Calu3 (cell line): Measurements from ENCODE around the gene TEAD1. TPM values are rescaled to one million over a fixed set of nuclear protein-coding genes. Genes with fewer than 3 reads are reported as not detected.

Experiments used
- BruUV-seq: library from RNA; stranded (reverse); fragments of 400-500 nt; replicated peaks from 2 replicates; lab custom pipeline; 2021; lab: Mats Ljungman, UMichigan
- CTCF ChIA-PET: fragments of 300-600 bp; sonication (Branson Sonifier 250); formaldehyde crosslinking; loops from one replicate; lab custom pipeline; 2022; ENCODE audit warnings: antibody characterized with exemption; lab: Charles Lee
- DNase-seq: peaks from one replicate; pipeline ENCODE4 v3.0.0; 2022
- H3K27ac Mint-ChIP-seq: one replicate; pipeline ENCODE4 v1.8.0; 2022; ENCODE audit warnings: mixed read lengths; ENCODE audit not compliant: unreplicated experiment
- H3K27me3 Mint-ChIP-seq: one replicate; pipeline ENCODE4 v1.8.0; 2022; ENCODE audit warnings: mixed read lengths; ENCODE audit not compliant: unreplicated experiment
- H3K36me3 Mint-ChIP-seq: one replicate; pipeline ENCODE4 v1.8.0; 2022; ENCODE audit warnings: mild to moderate bottlenecking, moderate library complexity, mixed read lengths; ENCODE audit not compliant: insufficient read depth, unreplicated experiment
- H3K4me1 Mint-ChIP-seq: one replicate; pipeline ENCODE4 v1.8.0; 2022; ENCODE audit warnings: mild to moderate bottlenecking, low read depth, mixed read lengths; ENCODE audit not compliant: unreplicated experiment
- H3K4me3 Mint-ChIP-seq: one replicate; pipeline ENCODE4 v1.8.0; 2022; ENCODE audit warnings: mild to moderate bottlenecking, low read depth, moderate library complexity, mixed read lengths; ENCODE audit not compliant: unreplicated experiment
- H3K9me3 Mint-ChIP-seq: one replicate; pipeline ENCODE4 v1.8.0; 2022; ENCODE audit warnings: low read depth, mixed read lengths; ENCODE audit not compliant: unreplicated experiment
- intact Hi-C: fragments of 100-400 bp; cut with micrococcal nuclease; formaldehyde crosslinking; loops from one replicate; pipeline ENCODE4 v1.10.0; 2022; ENCODE audit not compliant: unreplicated experiment
- total RNA-seq: library from RNA; stranded (reverse); gene quantifications from 2 replicates; pipeline ENCODE4 v1.2.3, GENCODE V29; 2022
- TF ChIP-seq, protein P1 (sequence below): fragments of 200-600 bp; IDR thresholded peaks from one replicate; pipeline ENCODE4 v1.8.0; 2022; ENCODE audit warnings: antibody characterized with exemption; ENCODE audit not compliant: unreplicated experiment

The TEAD1 gene
- total RNA-seq, 1 experiment from 2014 or later = 104 TPM

- H3K4me1 Mint-ChIP-seq = peaks cover 84% of the 10 kb centered on the region
- intact Hi-C loops = loop anchor here (5.0 kb wide), 1 partner anchor 49 kb away; no protein-coding TSS in a partner anchor
- no peak for DNase-seq
- no peaks in the 10 kb centered on the region for H3K27me3 Mint-ChIP-seq
- H3K36me3 Mint-ChIP-seq = no peaks in the 10 kb centered on the region
- no peak overlapping the region for H3K27ac Mint-ChIP-seq
- CTCF ChIA-PET = interaction anchor here (0.6 kb wide), 1 partner anchor 18 kb away, joined by 7 read pairs; no protein-coding TSS in a partner anchor
- BruUV-seq = no TSS peak
- no peak overlapping the region for H3K4me3 Mint-ChIP-seq
- H3K9me3 Mint-ChIP-seq = no peaks in the 10 kb centered on the region
- TF ChIP-seq, protein P1, sequence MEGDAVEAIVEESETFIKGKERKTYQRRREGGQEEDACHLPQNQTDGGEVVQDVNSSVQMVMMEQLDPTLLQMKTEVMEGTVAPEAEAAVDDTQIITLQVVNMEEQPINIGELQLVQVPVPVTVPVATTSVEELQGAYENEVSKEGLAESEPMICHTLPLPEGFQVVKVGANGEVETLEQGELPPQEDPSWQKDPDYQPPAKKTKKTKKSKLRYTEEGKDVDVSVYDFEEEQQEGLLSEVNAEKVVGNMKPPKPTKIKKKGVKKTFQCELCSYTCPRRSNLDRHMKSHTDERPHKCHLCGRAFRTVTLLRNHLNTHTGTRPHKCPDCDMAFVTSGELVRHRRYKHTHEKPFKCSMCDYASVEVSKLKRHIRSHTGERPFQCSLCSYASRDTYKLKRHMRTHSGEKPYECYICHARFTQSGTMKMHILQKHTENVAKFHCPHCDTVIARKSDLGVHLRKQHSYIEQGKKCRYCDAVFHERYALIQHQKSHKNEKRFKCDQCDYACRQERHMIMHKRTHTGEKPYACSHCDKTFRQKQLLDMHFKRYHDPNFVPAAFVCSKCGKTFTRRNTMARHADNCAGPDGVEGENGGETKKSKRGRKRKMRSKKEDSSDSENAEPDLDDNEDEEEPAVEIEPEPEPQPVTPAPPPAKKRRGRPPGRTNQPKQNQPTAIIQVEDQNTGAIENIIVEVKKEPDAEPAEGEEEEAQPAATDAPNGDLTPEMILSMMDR = no peak
Measured at GRCh38 chr11:12752868-12753524, 78.8 kb downstream of the TEAD1 start.

DNA sequence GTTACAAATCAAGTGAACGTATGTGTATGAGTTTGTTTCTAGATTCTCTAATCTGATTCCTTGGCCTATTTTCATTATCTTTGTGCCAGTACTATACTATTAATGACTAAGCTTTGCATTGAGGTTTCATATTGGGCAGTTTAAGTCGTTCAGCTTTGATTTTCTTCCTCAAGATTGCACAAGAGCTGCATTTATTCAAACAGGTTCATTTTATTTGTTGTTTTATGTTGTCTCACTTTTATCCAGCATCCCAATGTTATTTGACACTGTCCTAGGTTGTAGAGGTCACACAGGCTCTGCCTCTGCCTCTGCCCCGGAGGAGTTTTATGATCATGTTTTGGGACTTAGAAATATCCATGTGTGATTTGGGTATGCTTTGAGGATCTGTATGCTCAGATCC lies 79.8 kb downstream of the TEAD1 start:
- CTCF ChIA-PET = interaction anchor here (0.5 to 1.5 kb wide), 2 partner anchors 16 to 111 kb away, joined by 3 read pairs; no protein-coding TSS in a partner anchor
- TF ChIP-seq, protein P1 = no peak
- DNase-seq = no peak
- no TSS peak for BruUV-seq
- no peaks in the 10 kb centered on the region for H3K9me3 Mint-ChIP-seq
- intact Hi-C loops = loop anchor here (5.0 kb wide), 1 partner anchor 48 kb away; no protein-coding TSS in a partner anchor
- no peak overlapping the region for H3K4me3 Mint-ChIP-seq
- no peaks in the 10 kb centered on the region for H3K36me3 Mint-ChIP-seq
- no peaks in the 10 kb centered on the region for H3K27me3 Mint-ChIP-seq
- peaks cover 75% of the 10 kb centered on the region for H3K4me1 Mint-ChIP-seq
- H3K27ac Mint-ChIP-seq = no peak overlapping the region

GRCh38 chr11:12754582-12755234 lies 80.5 kb downstream of the TEAD1 start:
- CTCF ChIA-PET = interaction anchor here (0.5 to 1.5 kb wide), 2 partner anchors 16 to 110 kb away, joined by 3 read pairs; no protein-coding TSS in a partner anchor
- intact Hi-C loops = loop anchor here (5.0 kb wide), 1 partner anchor 48 kb away; no protein-coding TSS in a partner anchor
- BruUV-seq = no TSS peak
- Mint-ChIP-seq H3K27ac (no peak overlapping the region), H3K27me3 (no peaks in the 10 kb centered on the region), H3K4me1 (peaks cover 70% of the 10 kb centered on the region), H3K4me3 (no peak overlapping the region), H3K9me3 (no peaks in the 10 kb centered on the region), H3K36me3 (no peaks in the 10 kb centered on the region)
- TF ChIP-seq, protein P1 = no peak
- DNase-seq = no peak

DNA sequence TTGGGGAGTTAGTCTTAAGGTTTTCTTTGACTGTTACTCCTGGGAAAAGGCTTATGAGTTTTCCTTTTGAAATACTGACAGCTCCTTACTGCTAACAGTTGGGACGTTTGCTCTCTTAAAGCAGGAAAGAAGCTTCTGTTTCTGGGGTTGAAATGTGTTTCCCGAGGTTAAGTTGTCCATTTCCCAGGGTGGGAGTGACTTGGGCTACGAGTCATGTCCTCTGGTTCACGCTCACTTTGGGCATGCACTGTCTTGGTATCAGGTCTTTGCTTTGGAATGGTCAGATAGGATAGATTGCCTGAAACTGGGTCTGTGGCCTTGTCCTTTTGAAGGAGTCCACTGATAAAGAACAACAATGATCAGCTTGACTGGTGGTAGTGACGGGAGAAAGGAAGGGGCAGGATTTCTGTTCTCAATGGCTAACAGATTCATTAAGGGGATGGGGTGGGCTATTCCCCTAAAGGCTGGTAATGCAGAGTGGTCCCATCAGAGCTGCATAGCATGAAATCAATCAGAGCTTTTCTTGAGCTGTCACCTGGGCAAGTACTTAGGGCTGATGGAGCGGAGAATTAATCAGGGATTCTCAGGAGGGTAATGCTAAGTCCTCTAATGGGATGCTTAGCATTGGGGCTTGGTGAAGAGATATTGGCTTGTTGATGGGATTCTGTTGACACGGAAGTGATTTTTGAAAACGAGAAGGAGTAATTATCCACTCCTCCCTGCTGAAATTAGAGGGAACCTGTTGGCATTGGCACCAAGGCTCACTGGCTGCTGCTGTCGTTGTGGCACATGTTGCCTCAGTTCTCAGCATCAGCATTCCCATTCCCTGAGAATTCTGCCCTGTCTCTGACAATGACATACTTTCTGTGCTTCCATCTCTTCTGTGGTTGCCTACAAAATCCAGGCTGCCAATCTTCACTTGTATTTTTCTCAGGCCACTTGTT lies 81.6 kb downstream of the TEAD1 start:
- CTCF ChIA-PET = interaction anchor here (1.5 kb wide), 1 partner anchor 14 kb away, joined by 3 read pairs; no protein-coding TSS in a partner anchor
- TF ChIP-seq, protein P1 = no peak
- Mint-ChIP-seq H3K27me3 (no peaks in the 10 kb centered on the region), H3K9me3 (no peaks in the 10 kb centered on the region), H3K36me3 (no peaks in the 10 kb centered on the region), H3K4me3 (no peak overlapping the region), H3K4me1 (peaks cover 69% of the 10 kb centered on the region), H3K27ac (no peak overlapping the region)
- DNase-seq = no peak
- intact Hi-C loops = no loop called here
- BruUV-seq = no TSS peak
